Amygdala (tissue), 56 donors: ENCODE data around the gene LRSAM1.

ENCODE experiments used
- DNase-seq, 56 donors: peaks; one replicate each; lab custom pipeline; 2025; lab: John Stamatoyannopoulos, UW

LRSAM1 gene

GRCh38 chr9:127450830-127451607 is at the start of gene LRSAM1, which contains the start of gene RPL12:
Gene LRSAM1, plus strand, starts transcription at chr9:127451510. Its CDS starts 3,018 bp downstream, at chr9:127454528.
Gene RPL12, minus strand, starts transcription at chr9:127451406. Its CDS starts 89 bp downstream, at chr9:127451317.
- DNase-seq = peak; percentile 21 to 96 (median 91)

- DNase-seq = peak in 14 of 56 donors; percentile 18 to 69 (median 38)
Measured at GRCh38 chr9:127402401-127403090, 48.8 kb upstream of the LRSAM1 start.

GRCh38 chr9:127403507-127404192 is 47.7 kb upstream of the LRSAM1 start:
- no peak for DNase-seq

- no peak for DNase-seq
Measured at GRCh38 chr9:127404631-127405030, 46.7 kb upstream of the LRSAM1 start.

- DNase-seq = no peak
Measured at GRCh38 chr9:127405344-127406125, 45.8 kb upstream of the LRSAM1 start.

- no peak for DNase-seq
Measured at GRCh38 chr9:127406799-127407491, 44.4 kb upstream of the LRSAM1 start.

GRCh38 chr9:127407492-127407843 is 43.8 kb upstream of the LRSAM1 start:
- no peak for DNase-seq

- no peak for DNase-seq
Measured at GRCh38 chr9:127411122-127411521, 40.2 kb upstream of the LRSAM1 start.

GRCh38 chr9:127415141-127415540 is 36.2 kb upstream of the LRSAM1 start:
- no peak for DNase-seq

- DNase-seq = no peak
Measured at GRCh38 chr9:127415657-127416056, 35.7 kb upstream of the LRSAM1 start.

- peak in 2 of 56 donors; percentile 19 to 20 for DNase-seq
Measured at GRCh38 chr9:127417131-127418036, 33.9 kb upstream of the LRSAM1 start.

- peak in 1 of 56 donors; percentile 3 for DNase-seq
Measured at GRCh38 chr9:127418037-127418471, 33.3 kb upstream of the LRSAM1 start.

- no peak for DNase-seq
Measured at GRCh38 chr9:127419348-127419747, 32.0 kb upstream of the LRSAM1 start.

GRCh38 chr9:127421057-127421456 is 30.3 kb upstream of the LRSAM1 start:
- no peak for DNase-seq

- DNase-seq = no peak
Measured at GRCh38 chr9:127422133-127422782, 29.1 kb upstream of the LRSAM1 start.

GRCh38 chr9:127422787-127423186 is 28.5 kb upstream of the LRSAM1 start:
- DNase-seq = no peak

- no peak for DNase-seq
Measured at GRCh38 chr9:127423476-127423933, 27.8 kb upstream of the LRSAM1 start.
